ENCODE results near the gene NR4A1.
A peak's percentile ranks its signal among the peaks of the same experiment; 100 is the strongest.

NR4A1 gene

DNA sequence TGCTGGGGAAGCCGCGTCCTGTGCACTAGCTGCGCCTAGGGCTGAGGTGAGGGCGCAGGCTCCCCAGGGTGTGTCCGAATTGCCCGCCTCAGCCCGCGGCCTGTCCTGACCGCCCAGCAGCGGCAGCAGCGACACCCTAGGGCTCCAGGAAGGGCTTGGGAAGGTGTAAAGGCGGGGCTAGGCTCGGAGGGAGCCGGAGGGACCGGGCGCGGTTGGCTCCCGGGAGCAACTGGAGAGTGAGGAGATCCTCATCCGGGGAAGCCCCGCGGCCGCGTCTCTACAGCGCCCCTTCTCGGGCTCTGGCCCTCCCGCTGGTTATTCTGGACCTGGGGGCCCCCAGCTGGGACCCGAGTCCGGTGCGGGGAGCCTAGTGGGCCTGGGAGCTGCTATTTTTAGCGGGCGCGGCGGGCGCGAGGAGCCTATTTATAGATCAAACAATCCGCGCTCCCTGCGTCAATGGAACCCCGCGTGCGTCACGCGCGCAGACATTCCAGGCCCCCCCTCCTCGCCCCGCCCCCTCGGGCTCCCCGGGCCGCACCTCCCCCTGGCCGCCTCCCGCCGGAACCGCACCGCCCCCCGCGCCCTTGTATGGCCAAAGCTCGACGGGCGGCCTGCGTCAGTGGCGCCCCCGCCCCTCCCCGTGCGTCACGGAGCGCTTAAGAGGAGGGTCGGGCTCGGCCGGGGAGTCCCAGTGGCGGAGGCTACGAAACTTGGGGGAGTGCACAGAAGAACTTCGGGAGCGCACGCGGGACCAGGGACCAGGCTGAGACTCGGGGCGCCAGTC, at the start of gene NR4A1:
TSS of gene NR4A1 (plus strand) at position 685 of the 784 bp plus-strand sequence. CDS start 2,887 bp downstream, outside the sequence.
- FAIRE-seq: no peak

DNA sequence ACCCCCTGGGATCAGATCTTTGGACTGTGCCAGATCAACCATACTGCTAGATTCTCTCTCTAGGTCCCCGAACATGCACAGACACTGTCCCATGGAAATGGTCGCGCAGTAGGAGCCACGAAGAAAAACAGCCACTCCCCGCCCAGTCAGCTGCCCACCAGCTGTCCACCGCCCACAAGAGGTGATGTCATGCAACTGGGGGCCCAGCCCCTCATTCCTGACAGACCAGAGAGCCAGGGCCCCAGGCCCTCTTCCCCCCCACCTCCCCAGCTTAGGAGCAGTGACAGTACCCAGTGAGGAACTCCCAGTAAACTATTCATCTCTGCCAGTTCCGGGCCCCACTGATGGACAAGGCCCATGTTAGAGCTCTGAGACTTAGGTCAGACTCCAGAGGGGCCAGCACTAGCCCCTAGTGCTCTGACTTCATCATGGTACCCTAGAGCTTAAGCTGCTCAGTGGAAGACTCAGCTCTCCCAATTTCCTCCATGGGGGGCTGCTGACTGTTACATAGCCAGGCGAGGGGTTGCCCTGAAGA, 48.2 kb upstream of the NR4A1 start:
- FAIRE-seq: no peak

DNA sequence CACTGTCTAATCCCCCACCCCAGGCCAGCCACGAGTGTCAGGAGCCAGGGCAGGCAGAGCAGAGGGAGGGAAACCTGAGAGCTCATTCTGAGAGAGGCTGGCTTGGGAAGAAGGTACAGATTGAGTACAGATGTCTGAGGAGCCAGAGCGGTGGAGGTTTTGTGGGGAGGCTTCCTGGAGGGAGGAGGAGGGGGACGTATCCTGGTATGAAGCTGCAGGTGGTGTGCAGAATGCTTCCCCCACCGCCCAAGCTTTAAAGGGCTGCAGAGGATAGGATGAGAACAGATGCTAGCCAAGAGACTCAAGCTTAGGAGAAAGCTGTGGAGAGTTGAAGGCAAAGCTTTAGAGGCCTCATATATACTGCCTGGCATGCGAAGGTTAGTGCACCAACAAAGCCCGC, 47.7 kb upstream of the NR4A1 start:
- FAIRE-seq: no peak

- FAIRE-seq: peak; percentile 89
These were observed 47.1 kb upstream of the NR4A1 start for GRCh38 chr12:52004042-52004648.

DNA sequence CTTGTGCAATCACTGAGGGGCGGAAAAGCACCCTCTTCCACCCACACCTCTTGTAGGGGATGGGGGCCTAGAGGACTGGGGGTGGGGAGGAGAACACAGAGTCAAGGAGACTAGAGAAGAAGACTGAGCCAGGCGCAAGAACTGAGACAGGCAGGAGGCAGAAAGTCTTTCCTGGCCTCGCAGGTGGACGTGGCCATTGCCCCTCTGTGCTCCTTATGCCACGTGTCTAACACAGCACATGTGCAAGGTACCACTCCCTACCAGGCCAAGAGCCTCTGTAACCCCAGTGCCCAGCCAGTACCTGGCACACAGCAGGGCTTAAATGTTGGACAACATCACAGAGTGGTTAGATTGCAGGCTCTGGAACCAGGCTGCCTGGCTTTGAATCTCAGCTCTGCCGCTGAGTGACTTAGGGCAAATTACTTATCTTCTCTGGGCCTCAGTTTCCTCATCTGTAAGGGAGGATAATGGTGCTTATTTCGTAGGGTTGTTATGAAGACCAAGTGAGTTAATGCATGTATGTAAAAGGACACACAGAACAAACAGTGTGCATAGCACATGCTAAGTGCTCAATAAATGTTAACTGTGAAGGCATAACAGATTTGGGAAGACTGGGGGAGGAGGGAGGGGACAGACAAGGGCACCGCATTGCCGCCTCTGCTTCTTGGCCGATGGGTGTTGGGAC, 45.9 kb upstream of the NR4A1 start:
- FAIRE-seq: no peak

DNA sequence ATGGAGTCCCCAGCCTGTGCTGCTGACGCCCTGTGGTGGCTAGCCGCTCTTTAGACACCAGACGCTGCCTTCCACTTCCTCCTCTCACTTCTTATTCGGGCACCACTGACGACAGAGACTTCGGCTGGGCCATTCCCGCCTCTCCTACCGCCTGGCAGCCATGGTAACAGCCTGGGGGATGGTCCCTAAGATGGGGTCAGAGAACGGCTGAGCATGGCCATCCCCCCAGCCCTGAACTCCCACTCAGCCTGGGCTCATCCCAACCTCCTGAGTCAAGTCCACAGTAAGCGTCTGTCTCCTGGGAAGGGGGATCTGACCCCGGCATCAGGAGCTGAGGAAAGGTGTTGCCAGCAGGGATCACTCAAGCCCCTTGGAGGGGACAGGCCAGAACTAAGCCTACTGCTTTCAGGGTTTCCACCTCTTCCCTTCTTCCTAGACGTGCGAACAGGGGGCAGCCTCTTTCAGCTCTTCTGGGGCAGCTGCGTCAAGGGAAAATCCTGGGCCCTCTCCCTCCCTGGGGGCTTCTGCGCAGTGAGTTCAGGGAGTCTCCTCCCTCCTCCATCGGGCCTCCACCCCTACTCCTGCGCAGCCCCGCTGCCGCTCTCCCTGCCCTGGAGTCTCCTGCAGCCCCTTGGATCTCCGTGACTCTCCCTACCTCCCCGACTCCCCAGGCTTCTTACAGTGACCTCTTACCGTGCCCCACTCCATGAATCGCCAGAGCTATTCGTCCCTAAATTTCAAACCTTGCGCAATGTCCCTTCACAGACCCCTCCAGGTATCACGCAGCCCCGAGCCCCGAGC, 45.1 kb upstream of the NR4A1 start:
- no peak for FAIRE-seq

DNA sequence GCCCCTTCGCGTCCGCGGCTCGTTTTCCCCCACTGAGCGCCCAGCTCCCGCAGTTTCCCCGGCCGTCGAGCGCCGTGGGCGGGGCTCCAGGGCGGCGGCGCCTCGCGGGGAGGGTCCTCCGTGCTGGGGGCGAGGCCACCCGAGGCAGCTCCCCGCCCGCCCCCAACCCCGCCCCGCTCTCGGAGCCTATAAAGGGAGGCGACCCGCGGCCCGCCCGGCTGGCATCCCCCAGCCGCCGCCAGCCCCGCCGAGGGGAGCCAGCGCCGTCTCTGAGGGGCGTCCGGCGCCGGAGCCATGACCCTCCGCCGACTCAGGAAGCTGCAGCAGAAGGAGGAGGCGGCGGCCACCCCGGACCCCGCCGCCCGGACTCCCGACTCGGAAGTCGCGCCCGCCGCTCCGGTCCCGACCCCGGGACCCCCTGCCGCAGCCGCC, 44.5 kb upstream of the NR4A1 start, which contains the start of gene TAMALIN:
TSS of gene TAMALIN (plus strand) at position 221 of the 432 bp plus-strand sequence. CDS start at position 295, 74 bp downstream.
- no peak for FAIRE-seq

GRCh38 chr12:52007158-52007921, 43.9 kb upstream of the NR4A1 start:
- no peak for FAIRE-seq

- FAIRE-seq: no peak
These were observed 43.2 kb upstream of the NR4A1 start for GRCh38 chr12:52007982-52008510.

DNA sequence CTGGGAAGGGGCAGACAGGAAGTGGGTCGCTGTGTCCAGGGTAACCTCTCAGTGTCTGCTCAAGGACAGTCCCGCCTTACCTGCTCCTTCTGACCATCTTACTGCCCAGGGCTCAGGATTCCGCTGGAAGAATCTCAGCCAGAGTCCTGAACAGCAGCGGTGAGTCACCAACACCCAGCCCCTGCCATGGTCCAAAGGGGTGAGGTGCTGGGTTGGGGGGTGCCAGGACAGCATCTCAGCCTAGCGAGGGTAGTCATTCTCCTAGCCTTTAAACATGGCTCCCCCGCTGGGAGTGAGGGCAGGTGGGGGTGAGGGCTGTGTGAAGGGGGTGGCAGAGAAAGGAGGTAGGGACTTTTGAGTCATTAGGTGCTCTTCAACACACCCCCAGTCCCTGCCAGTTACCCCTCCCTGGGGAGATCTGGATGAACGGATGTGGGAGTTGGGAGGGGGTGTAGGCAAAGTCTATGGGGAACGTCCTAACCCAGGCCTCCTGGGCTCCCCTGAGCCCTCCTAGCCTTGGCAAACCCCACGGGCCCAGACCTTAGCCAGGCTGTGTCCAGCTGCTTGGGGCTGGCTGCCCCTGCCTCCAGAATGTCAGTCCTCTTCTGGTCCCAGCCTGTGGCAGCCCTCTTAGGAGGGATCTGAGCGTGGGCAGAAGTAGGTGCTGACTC, 42.0 kb upstream of the NR4A1 start:
- FAIRE-seq: no peak

DNA sequence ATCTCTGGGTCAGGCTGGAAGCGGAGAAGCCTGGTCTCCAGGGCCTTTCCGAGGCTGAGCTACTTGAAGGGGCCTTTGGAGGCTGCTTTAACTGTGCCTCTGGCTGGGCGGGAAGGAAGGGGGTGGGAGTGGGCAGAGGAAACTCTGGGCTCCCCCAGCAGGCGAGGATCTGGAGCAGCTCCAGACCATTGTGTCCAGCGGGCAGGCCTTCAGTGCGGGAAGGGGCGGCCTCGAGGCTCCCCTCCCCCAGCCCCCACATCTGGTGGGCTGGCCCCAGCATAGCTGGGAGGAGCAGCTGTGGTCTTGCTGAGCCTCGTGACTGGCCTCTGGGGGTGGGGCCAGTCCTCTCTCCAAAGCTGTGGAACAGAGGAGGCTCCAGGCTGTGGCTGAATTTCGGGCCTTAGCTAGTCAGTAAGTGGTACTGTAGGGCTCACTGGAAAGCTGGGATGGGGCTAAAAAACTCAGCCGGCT, 41.1 kb upstream of the NR4A1 start:
- FAIRE-seq: peak; percentile 51

DNA sequence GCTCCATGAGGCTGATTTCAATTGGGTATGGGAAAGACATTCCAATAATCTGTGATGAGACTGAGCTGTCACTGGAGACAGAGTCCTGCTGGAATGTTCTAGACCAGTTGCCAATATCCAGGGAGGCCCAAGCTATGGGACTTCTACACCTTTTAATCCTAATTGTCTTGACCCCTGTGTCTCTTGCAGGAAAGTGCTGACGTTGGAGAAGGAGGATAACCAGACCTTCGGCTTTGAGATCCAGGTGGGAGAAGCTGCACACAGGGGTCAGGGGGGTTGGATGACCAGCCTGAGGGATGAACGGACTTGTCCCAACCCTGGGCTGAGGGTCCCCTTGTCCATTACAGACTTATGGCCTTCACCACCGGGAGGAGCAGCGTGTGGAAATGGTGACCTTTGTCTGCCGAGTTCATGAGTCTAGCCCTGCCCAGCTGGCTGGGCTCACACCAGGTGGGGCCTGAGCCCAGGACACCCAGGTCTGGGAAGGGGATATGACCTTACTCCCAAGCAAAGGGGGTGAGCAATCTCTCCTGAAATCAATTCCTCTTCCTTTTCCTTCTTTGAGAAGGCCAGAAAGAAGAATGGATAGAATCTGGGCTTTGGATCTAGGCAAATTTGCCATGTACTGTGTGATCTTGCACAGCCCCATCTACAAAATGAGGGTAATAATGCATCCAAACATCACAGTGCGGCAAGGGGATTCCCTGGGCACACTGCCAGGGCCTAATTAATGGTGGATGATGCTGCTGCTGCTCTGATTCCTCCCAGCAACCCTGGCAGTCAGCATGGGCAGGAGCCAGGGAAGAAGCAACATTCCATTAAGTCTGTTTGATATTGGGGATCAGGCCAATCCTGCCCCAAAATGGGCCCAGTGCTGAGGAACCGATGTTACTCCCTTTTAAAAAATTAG, 40.3 kb upstream of the NR4A1 start:
- FAIRE-seq: no peak

- no peak for FAIRE-seq
These were observed 39.5 kb upstream of the NR4A1 start for GRCh38 chr12:52011602-52012214.

DNA sequence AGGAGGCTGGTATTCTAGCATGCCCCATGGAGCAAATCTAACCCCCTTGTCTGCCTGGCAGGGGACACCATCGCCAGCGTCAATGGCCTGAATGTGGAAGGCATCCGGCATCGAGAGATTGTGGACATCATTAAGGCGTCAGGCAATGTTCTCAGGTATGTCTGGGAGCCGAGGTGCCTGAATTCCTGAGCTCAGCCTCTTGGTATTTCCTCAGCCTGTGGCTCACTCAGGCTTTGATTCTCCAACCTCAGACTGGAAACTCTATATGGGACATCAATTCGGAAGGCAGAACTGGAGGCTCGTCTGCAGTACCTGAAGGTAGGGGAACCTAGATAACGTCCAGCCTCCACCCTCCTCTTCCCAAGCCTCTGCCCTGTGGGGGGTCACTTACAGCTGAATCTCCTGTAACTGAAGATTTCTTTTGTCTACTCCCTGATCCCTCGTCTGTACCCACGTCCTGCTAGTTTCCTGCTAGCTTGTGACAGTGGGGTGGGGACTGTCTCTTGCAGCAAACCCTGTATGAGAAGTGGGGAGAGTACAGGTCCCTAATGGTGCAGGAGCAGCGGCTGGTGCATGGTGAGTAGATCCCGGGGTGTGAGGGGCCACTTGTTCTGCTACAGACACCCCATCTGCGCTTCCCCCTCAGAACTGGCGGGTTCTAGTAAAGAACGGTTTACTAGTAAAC, 37.5 kb upstream of the NR4A1 start:
- no peak for FAIRE-seq

- FAIRE-seq: no peak
These were observed 36.4 kb upstream of the NR4A1 start for GRCh38 chr12:52014567-52015530.

GRCh38 chr12:52015532-52016041, 35.7 kb upstream of the NR4A1 start:
- FAIRE-seq: no peak
